ENCODE results near the gene PEPD.

The PEPD gene

DNA sequence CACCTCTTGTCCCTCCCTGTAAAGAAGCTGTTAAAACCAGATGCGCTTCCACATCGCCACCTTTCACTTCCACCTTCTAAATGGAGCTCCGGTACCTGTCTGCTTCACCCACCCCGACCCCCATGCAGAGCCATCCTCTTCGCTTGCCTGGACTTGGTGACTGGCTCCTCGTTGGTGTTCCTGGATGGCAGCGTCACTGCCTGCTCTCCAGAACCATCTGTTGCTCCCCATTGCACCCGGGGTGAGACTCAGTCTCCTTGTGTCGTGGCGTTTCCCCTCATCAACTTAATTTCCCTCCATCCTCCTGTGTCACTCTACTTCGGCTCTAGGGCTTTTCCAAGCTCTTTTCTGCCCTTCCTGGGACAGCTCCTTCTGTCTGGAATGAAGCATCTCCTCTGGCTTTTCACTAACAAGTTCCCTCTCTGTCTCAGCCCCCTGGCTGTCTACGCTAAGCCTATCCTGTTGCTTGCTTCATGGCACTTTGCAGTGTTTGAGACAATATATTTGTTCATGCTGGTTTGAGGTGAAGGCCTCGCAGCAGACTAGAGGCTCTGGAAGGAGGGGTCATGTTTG is 137.8 kb downstream of the PEPD start:
- TF ChIP-seq, protein P1, sequence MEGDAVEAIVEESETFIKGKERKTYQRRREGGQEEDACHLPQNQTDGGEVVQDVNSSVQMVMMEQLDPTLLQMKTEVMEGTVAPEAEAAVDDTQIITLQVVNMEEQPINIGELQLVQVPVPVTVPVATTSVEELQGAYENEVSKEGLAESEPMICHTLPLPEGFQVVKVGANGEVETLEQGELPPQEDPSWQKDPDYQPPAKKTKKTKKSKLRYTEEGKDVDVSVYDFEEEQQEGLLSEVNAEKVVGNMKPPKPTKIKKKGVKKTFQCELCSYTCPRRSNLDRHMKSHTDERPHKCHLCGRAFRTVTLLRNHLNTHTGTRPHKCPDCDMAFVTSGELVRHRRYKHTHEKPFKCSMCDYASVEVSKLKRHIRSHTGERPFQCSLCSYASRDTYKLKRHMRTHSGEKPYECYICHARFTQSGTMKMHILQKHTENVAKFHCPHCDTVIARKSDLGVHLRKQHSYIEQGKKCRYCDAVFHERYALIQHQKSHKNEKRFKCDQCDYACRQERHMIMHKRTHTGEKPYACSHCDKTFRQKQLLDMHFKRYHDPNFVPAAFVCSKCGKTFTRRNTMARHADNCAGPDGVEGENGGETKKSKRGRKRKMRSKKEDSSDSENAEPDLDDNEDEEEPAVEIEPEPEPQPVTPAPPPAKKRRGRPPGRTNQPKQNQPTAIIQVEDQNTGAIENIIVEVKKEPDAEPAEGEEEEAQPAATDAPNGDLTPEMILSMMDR (IDR thresholded peaks at IDR 0.05; ENCODE audit: low read length, missing control alignments), result no peak
- DNase-seq (ENCODE audit: low read depth), result no peak
- no peak overlapping the region for H3K4me3 ChIP-seq (replicated peaks; ENCODE audit: low read depth, low read length)

DNA sequence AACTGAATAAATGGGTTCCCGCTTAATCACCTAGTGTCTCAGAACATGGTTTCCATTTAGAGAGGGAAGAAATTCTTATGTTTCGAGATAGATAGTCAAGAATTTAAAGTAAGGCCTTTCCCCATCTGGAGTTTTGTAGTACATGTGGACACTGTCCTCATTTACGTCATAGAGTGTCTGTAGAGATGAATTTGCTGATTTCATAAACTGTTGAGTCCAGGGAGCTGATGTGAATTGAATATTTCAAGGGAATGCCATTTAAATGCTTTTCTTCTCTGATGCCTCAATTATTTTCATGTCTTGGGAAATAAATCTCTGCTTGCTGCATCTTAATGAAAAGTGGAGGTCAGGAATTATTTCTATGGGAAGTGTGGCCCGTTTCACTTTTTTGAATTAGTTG is 138.6 kb downstream of the PEPD start:
- DNase-seq (ENCODE audit: low read depth), result no peak
- TF ChIP-seq, protein P1 (IDR thresholded peaks at IDR 0.05; ENCODE audit: low read length, missing control alignments), result no peak
- no peak overlapping the region for H3K4me3 ChIP-seq (replicated peaks; ENCODE audit: low read depth, low read length)

DNA sequence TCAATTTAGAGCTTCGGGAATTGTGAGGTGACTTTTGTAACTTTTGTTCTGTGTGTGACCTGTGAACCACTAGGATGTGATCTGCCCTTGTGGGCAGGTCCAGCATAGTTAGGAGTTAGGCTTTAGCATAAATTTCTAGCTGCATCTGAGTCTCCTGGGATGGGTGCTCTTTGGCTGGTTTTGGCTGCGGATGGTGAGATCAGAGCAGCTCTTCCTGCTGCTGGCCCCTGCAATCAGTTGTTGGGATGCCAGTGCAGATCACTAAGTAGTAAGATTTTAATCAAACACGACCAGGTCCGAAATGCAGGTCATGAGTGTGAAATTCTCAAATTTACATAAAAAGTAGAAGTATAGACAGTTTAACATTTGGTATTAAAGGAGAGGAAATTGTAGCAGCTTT is 139.6 kb downstream of the PEPD start:
- TF ChIP-seq, protein P1 (IDR thresholded peaks at IDR 0.05; ENCODE audit: low read length, missing control alignments), result no peak
- no peak overlapping the region for H3K4me3 ChIP-seq (replicated peaks; ENCODE audit: low read depth, low read length)
- no peak for DNase-seq (ENCODE audit: low read depth)

DNA sequence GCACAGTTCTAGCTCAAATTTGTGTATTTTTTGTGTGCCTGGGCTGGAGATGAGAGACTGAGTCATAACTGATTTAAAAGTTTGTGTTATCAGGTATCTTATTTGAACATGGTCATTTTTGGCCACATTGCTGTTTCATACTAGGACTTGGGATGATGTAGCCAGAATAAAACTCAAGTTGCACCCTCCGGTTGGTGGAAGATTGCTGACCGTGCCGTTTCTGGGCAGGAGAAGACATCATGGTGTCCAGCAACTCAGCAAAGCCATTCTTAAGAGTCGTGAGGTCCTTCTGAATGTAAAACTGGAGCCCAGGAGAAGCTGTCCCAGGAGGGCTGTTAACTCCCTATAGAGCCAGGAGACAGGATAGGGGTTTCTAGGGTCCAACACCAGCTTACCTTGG is 140.5 kb downstream of the PEPD start:
- H3K4me3 ChIP-seq (replicated peaks; ENCODE audit: low read depth, low read length), result no peak overlapping the region
- no peak for DNase-seq (ENCODE audit: low read depth)
- TF ChIP-seq, protein P1 (IDR thresholded peaks at IDR 0.05; ENCODE audit: low read length, missing control alignments), result no peak

DNA sequence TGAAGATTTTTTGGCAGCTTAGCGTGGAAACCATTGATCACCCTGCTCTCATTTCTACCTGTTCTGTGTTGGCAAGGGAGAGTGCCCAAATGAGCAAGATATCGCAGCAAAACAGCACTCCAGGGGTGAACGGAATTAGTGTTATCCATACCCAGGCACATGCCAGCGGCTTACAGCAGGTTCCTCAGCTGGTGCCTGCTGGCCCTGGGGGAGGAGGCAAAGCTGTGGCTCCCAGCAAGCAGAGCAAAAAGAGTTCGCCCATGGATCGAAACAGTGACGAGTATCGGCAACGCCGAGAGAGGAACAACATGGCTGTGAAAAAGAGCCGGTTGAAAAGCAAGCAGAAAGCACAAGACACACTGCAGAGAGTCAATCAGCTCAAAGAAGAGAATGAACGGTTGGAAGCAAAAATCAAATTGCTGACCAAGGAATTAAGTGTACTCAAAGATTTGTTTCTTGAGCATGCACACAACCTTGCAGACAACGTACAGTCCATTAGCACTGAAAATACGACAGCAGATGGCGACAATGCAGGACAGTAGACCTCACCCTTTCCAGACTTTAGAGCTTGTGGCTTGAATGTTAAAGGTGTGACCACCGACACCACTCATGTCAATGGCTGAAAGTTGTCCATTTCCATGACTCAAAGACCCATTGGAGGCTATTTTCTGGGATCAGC is 142.3 kb downstream of the PEPD start:
- H3K4me3 ChIP-seq (replicated peaks; ENCODE audit: low read depth, low read length), result no peak overlapping the region
- DNase-seq (ENCODE audit: low read depth), result no peak
- TF ChIP-seq, protein P1 (IDR thresholded peaks at IDR 0.05; ENCODE audit: low read length, missing control alignments), result no peak

DNA sequence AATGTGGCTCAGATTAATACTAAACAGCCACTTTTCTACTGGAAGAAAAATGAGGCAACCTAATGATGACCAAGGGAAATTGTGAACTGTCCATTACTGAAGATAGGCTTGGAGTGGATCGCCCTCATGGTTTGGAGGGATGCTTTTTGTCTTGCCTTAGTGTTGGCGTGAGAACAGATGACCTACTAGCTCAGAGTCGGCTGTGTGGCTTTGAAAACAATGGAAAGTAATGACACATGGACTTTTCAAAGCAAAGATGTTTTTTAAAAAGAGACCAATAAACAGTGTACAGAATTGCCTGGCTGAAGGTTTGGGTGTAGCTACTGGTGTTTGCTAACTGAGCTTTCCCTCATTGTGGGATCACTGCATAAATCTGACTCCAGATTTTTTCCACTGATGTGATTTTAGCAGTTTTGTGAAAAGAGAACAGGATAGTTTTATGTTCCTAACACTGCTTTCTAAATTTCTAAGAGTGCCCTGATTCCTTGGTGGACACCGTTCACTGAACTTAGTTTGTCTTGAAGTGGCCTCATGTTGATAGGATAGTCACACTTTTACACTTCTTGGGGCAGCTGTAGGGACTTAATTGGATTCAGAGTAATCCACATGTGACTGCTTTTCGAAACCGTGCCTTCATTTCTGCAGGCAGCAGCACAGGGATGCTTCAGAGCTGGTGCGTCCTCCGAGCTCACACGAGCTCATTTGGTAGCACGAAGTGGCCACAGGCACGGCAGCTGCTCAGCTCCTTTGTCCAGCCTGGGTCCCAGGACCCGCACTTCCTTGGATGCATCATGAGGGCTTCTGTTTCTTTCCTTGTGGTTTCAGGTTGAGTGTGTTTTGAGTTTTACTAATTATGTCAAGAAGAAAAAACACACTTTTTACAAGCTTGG is 143.8 kb downstream of the PEPD start:
- peak; percentile 38 for DNase-seq (ENCODE audit: low read depth)
- TF ChIP-seq, protein P1 (IDR thresholded peaks at IDR 0.05; ENCODE audit: low read length, missing control alignments), result no peak
- H3K4me3 ChIP-seq (replicated peaks; ENCODE audit: low read depth, low read length), result no peak overlapping the region
